Astrocyte of the cerebellum (primary cell): Measurements from ENCODE around the gene MAOA.

Experiments used
- DNase-seq: peaks from one replicate; pipeline ENCODE4 v3.0.0-alpha.2; 2011; ENCODE audit warnings: low read depth
- H3K4me3 ChIP-seq: 2 replicates; pipeline ENCODE4 v1.5.1; 2011; ENCODE audit warnings: mild to moderate bottlenecking, low read depth, low read length, moderate library complexity
- CTCF ChIP-seq: IDR thresholded peaks from 2 replicates; pipeline ENCODE4 v1.5.1; 2012; ENCODE audit warnings: low read length, low read depth, moderate library complexity, mild to moderate bottlenecking; ENCODE audit errors: missing control alignments
- in situ Hi-C: cut with HindIII; loops from 2 replicates; pipeline ENCODE4 v1.10.0; 2017; ENCODE audit warnings: low sequenced_read_pairs

MAOA gene

GRCh38 chrX:43743100-43743822 lies 87.2 kb downstream of the MAOA start:
- no peak for DNase-seq
- no peak for TF ChIP-seq CTCF
- in situ Hi-C loops = no loop called here
- no peak overlapping the region for H3K4me3 ChIP-seq

- in situ Hi-C loops = no loop called here
- DNase-seq = no peak
- no peak overlapping the region for H3K4me3 ChIP-seq
These were observed 88.2 kb downstream of the MAOA start for GRCh38 chrX:43744284-43744683.

GRCh38 chrX:43745938-43746721 lies 90.0 kb downstream of the MAOA start:
- TF ChIP-seq CTCF = no peak
- no peak overlapping the region for H3K4me3 ChIP-seq
- in situ Hi-C loops = no loop called here
- no peak for DNase-seq

More at GRCh38 chrX:43744284-43744683, 88.2 kb downstream of the MAOA start:
- no peak for TF ChIP-seq CTCF

- DNase-seq = no peak
- no peak overlapping the region for H3K4me3 ChIP-seq
- in situ Hi-C loops = no loop called here
- TF ChIP-seq CTCF = no peak
These were observed 91.4 kb downstream of the MAOA start for GRCh38 chrX:43747476-43747875.

GRCh38 chrX:43750248-43750676 lies 94.2 kb downstream of the MAOA start:
- no peak overlapping the region for H3K4me3 ChIP-seq
- TF ChIP-seq CTCF = peak; percentile 42
- in situ Hi-C loops = no loop called here
- DNase-seq = peak; percentile 24

GRCh38 chrX:43753637-43754036 lies 97.5 kb downstream of the MAOA start:
- in situ Hi-C loops = no loop called here
- no peak for TF ChIP-seq CTCF
- no peak for DNase-seq
- no peak overlapping the region for H3K4me3 ChIP-seq
